ENCODE measurements around the gene RNF223. TPM values are rescaled to one million over a fixed set of nuclear protein-coding genes. Genes with fewer than 3 reads are reported as not detected.
A peak's percentile ranks its signal among the peaks of the same experiment; 100 is the strongest.

Gene RNF223
- total RNA-seq, 1 donor = not detected

DNA sequence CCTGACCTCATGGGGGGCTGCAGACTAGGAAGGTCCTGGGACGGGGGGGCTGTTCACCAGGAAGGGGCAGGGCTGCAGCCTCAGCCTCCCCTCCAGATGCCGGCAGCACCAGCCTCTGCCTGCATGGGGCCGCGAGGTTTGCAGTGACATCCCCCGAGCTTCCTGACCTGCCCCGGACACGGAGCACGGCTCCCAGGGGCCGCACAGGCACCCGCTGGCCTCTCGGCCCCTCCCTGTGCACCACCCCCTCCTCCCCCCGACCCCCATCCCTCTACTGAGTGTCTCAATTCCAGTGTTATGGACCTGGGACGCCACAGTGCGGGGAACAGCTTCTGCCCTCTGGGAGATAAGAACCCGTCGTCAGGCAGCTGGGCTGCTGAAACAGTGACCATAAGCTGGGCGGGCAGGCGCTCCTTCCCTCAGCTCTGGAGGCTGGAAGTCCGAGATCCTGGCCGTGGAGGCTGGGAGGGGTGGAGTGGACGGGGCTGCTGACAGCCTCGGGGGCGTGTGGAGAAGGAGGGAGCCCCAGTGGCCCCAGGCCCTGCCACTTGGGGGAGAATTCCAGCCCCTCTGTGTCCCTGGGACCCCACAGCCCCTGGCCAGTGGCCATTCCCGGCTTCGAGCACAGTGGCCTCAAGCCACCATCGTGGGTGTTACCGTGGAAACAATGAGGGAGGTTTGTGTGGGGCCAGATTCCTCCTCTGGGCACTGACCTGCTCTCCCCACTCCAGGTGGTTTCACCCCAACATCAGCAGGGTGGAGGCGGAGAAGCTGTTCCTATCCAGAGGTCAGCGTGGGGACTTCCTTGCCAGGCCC, 11.6 kb downstream of the RNF223 start:
- H2AFZ ChIP-seq (ENCODE audit: low read length) = no peak overlapping the region
- H3K4me2 ChIP-seq (ENCODE audit: insufficient read depth, low read length) = no peak overlapping the region
- no peak overlapping the region for H3K27ac ChIP-seq (ENCODE audit: low read depth, low read length)
- peak; percentile 96 for DNase-seq (ENCODE audit: insufficient read length, low spot score, missing footprints)
- H3K27me3 ChIP-seq (ENCODE audit: insufficient read depth, low read length) = peaks cover 43% of the 10 kb centered on the region
- H3K9me3 ChIP-seq (ENCODE audit: low read depth, low read length) = no peaks in the 10 kb centered on the region
- no peaks in the 10 kb centered on the region for H3K36me3 ChIP-seq (ENCODE audit: insufficient read depth, low read length)
- peaks cover 10% of the 10 kb centered on the region for H3K4me1 ChIP-seq (ENCODE audit: insufficient read depth, low read length)
- no peaks in the 10 kb centered on the region for H3K79me2 ChIP-seq (ENCODE audit: insufficient read depth, low read length)
- no peak overlapping the region for H3K4me3 ChIP-seq (ENCODE audit: insufficient read depth, low read length)
- H4K20me1 ChIP-seq (ENCODE audit: insufficient read depth, low read length) = no peaks in the 10 kb centered on the region
- TF ChIP-seq, protein P1, sequence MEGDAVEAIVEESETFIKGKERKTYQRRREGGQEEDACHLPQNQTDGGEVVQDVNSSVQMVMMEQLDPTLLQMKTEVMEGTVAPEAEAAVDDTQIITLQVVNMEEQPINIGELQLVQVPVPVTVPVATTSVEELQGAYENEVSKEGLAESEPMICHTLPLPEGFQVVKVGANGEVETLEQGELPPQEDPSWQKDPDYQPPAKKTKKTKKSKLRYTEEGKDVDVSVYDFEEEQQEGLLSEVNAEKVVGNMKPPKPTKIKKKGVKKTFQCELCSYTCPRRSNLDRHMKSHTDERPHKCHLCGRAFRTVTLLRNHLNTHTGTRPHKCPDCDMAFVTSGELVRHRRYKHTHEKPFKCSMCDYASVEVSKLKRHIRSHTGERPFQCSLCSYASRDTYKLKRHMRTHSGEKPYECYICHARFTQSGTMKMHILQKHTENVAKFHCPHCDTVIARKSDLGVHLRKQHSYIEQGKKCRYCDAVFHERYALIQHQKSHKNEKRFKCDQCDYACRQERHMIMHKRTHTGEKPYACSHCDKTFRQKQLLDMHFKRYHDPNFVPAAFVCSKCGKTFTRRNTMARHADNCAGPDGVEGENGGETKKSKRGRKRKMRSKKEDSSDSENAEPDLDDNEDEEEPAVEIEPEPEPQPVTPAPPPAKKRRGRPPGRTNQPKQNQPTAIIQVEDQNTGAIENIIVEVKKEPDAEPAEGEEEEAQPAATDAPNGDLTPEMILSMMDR (IDR thresholded peaks at IDR 0.05; ENCODE audit: extremely low read depth, low read depth, low read length) = no peak

DNA sequence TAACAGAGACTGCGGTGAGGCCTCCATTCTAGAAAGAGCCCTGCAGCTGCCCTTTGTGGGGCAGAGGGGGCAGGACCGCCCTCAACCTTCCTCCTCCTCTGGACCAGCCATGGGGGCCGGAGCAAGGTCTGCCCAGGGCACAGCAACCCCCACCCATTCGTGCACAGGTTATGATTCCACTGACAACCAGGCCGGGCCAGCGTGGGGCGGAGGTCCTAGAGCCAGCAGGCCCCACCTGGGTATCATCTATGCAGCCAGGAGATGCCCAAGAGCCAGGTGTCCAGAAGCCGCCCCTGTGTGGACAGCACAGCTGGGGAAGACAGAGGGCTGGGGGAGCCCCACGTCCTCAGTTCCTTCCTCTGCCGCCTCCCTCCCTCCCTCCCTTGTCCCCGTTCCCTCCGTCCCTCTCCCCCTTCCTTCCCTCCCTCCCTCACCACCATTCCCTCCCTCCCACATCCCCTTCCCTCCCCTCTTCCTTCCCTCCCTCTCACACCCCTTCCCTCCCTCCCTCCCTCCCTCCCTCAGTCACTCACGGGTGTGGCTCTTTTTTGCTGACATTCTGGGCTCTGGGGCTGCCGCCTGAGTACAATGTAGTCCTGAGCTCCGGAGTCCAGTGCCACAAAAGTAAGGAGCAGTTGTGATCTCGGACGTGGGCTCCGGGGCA, 12.3 kb downstream of the RNF223 start:
- peaks cover 10% of the 10 kb centered on the region for H3K4me1 ChIP-seq (ENCODE audit: insufficient read depth, low read length)
- H2AFZ ChIP-seq (ENCODE audit: low read length) = no peak overlapping the region
- no peak for DNase-seq (ENCODE audit: insufficient read length, low spot score, missing footprints)
- no peaks in the 10 kb centered on the region for H3K36me3 ChIP-seq (ENCODE audit: insufficient read depth, low read length)
- no peak overlapping the region for H3K27ac ChIP-seq (ENCODE audit: low read depth, low read length)
- no peaks in the 10 kb centered on the region for H3K9me3 ChIP-seq (ENCODE audit: low read depth, low read length)
- H3K27me3 ChIP-seq (ENCODE audit: insufficient read depth, low read length) = peaks cover 43% of the 10 kb centered on the region
- H3K79me2 ChIP-seq (ENCODE audit: insufficient read depth, low read length) = no peaks in the 10 kb centered on the region
- no peak overlapping the region for H3K4me3 ChIP-seq (ENCODE audit: insufficient read depth, low read length)
- no peaks in the 10 kb centered on the region for H4K20me1 ChIP-seq (ENCODE audit: insufficient read depth, low read length)
- TF ChIP-seq, protein P1 (IDR thresholded peaks at IDR 0.05; ENCODE audit: extremely low read depth, low read depth, low read length) = no peak
- no peak overlapping the region for H3K4me2 ChIP-seq (ENCODE audit: insufficient read depth, low read length)

DNA sequence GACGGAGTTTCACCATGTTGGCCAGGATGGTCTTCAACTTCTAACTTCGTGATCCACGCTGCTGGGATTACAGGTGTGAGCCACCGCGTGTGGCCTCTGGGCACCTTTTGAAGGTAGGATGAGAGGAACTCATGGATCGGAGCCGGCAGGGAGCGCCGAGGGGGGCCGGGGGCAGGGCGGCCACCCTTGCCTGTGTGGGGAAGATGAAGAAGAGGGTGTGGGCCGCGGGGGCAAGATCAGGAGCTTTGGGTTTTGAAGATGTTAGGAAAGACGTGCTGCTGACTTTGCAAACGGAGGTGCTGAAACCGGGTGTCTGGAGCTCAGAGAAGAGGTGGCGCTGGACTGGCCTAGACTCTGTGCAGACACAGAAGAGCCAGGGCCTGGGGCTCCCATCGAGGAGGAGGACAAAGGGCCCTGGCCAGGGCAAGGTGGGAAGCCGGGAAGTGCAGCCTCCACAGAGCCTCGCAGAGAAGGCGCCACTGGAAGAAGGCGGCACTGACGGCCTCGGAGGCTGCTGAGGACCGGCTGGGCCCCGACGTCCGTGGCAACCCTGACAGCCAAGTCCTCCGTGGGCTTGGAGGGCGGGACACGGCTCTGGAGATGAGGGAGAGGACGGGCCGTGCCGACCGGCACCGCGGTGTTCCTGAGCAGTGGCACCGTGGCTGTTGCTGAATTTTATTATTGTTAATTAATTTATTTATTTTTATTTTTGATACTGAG, 13.7 kb downstream of the RNF223 start:
- H2AFZ ChIP-seq (ENCODE audit: low read length) = no peak overlapping the region
- H3K79me2 ChIP-seq (ENCODE audit: insufficient read depth, low read length) = no peaks in the 10 kb centered on the region
- peaks cover 10% of the 10 kb centered on the region for H3K4me1 ChIP-seq (ENCODE audit: insufficient read depth, low read length)
- no peak overlapping the region for H3K4me2 ChIP-seq (ENCODE audit: insufficient read depth, low read length)
- peak; percentile 92 for DNase-seq (ENCODE audit: insufficient read length, low spot score, missing footprints)
- no peaks in the 10 kb centered on the region for H3K36me3 ChIP-seq (ENCODE audit: insufficient read depth, low read length)
- TF ChIP-seq, protein P1 (IDR thresholded peaks at IDR 0.05; ENCODE audit: extremely low read depth, low read depth, low read length) = no peak
- H3K9me3 ChIP-seq (ENCODE audit: low read depth, low read length) = no peaks in the 10 kb centered on the region
- peaks cover 43% of the 10 kb centered on the region for H3K27me3 ChIP-seq (ENCODE audit: insufficient read depth, low read length)
- H3K4me3 ChIP-seq (ENCODE audit: insufficient read depth, low read length) = no peak overlapping the region
- no peaks in the 10 kb centered on the region for H4K20me1 ChIP-seq (ENCODE audit: insufficient read depth, low read length)
- no peak overlapping the region for H3K27ac ChIP-seq (ENCODE audit: low read depth, low read length)
